HG02798 (cell line): ENCODE results near the gene EZH1.
A peak's percentile ranks its signal among the peaks of the same experiment; 100 is the strongest.

Source experiments
- ATAC-seq: cut with Tn5 transposase; IDR thresholded peaks from one replicate; pipeline ENCODE4 v1.9.1; 2021; ENCODE audit warnings: mild to moderate bottlenecking; ENCODE audit not compliant: unreplicated experiment, poor library complexity

EZH1 gene

DNA sequence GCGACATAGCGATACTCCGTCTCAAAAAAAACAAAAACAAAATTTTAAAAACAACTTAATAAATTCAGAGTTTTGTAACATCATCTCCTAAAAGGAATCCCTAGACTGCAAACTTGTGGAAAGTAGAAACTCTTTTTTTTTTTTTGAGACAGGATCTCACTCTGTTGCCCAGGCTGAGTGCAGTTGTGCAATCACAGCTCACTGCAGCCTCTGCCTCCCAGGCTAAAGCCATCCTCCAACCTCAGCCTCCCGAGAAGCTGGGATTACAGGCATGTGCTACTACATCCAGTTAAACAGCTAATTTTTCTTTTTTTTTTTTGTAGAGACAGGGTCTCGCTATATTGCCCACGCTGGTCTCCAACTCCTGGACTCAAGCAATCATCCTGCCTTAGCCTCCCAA is 19.7 kb downstream of the EZH1 start:
- ATAC-seq: no peak

DNA sequence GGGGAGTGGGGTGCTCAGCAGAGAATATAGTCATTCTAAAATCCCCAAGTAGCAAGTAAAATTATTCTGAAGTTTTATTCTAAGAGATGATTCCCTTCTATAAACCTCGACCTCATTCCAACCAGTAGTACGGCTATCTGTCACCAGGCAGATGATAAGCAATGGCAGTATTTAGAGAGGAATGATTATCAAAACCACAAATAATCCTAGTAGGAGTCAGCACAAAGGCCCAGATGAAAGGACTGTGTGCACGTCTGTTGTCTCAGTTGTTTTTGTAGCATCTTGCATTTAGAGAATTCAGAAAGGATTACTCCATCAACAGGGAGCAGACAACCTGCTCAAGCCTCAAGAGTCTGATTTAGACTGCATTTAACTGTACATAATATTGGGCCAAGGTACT is 21.2 kb downstream of the EZH1 start:
- no peak for ATAC-seq

GRCh38 chr17:42720996-42721583 is 23.8 kb downstream of the EZH1 start:
- ATAC-seq: no peak

DNA sequence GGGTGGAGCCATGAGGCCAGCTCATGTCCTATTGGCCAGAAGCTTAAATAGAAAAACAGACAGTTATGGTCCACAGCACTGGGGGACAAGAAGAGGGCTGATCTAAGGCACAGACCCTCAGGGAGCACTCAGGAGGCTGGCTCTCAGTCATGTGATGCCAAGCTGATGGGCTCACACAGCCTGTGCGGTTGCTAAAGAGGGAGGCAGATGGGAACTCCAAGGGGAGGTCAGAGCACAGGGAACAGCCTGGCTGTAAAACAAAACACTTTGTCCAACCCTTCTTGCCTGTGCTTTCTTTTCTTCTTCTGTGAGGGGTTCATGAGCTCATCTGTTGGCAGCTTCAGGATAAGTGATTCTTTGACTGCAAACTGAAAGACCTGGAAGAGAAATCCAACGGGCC is 35.3 kb downstream of the EZH1 start:
- no peak for ATAC-seq

DNA sequence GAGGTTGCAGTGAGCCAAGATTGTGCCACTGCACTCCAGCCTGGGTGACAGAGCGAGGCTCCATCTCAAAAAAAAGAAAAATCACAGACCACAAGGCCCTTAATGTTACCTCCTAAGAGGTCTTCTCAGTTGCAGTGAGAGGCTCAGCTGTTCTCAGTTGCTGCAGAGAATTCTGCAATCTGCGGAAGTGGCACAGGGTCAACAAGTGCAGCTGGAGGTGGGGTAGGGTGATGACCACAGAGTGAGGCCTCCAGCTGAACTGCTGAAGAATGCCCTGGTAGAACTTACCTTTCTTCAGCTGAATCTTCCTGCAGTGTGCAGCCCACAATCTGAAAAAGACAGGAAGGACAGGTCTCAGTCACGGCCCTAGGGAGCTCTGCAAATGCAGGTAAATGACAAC is 36.3 kb downstream of the EZH1 start:
- no peak for ATAC-seq

DNA sequence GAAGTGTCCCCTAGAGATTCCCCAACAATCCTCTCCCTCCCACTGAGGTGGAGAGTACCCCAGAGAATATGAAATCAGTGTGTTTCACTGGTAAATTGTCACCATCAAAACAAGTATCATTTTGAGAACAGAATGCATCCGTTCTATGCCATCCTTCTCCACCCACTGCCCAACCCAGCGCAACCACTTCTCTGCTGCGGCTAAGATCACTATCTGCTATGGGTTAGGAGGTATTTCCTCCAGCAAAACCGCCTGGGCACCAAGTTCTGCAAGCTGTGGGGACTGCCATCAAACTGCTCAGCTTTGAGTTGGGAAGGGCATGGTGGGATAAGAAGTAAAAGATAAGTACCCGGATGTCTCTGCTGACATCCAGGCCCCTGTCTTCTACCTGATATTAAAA is 38.1 kb downstream of the EZH1 start:
- ATAC-seq: no peak

GRCh38 chr17:42704837-42705494 is 39.9 kb downstream of the EZH1 start:
- peak; percentile 80 for ATAC-seq

DNA sequence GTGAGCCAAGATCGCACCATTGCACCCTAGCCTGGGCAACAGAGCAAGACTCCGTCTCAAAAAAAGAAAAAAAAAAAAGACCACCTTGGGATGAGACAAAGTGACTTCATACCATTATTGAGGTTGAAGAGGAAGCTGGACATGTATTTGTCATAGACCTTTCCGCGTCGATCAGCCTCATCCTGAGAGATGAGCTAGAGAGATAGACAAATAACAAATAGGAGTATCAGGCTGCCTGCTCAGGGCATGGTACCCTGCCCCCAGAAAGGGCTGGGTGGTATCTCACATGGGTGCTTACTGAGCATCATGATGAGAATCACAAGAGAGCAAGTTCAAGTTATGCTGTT is 40.4 kb downstream of the EZH1 start:
- peak; percentile 7 for ATAC-seq

DNA sequence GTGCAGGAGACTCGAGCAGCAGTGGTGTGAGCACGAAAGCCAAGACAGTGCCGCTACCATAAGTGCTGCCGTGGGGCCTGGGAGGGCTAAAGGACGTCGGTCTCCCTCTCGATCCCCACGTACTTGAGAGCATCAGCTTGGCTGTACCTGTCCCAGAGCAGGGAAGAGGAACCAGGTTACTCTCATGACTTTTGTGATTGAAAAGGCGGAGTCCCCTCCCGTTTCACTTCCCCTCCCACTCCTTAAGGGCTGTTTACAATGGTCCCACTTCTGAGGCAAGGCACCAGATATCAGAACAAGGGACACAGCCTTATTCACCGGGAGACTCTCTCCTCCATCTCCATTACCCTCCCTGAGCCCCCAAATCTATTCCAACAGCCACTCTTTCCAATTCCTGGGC is 42.4 kb downstream of the EZH1 start:
- no peak for ATAC-seq

DNA sequence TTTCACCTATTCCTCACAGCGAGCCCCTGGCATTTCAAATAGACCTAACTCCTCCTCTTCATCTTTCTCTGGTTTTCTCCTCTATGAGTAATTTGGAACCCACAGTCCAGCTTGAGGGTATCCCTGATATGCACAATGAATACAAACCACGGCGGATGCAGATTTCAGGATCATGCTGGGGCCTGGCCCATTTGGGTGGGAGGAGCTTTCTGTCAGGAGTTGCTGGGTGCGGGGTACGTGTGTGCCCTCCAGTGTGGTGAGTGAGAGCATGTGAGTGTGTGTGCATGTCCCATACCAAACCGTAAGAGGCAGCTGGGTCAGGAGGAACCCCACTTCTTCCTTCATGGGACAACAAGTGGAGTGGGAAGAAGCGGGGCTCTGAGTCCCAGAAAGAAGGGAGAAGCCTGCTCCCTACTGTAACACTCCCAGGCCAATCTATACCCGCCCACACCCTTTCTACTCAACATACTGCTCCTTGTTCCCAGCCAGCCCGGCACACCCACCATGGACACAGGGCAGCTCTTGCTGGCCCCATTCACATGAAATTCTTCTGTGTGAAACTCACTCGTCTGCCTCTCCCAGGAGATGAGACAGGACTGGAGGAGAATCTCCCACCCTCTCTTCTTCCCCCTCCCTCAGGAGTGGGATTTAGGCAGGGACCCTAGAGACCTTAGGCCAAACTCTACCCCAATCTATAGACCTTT is 44.1 kb downstream of the EZH1 start:
- ATAC-seq: no peak

DNA sequence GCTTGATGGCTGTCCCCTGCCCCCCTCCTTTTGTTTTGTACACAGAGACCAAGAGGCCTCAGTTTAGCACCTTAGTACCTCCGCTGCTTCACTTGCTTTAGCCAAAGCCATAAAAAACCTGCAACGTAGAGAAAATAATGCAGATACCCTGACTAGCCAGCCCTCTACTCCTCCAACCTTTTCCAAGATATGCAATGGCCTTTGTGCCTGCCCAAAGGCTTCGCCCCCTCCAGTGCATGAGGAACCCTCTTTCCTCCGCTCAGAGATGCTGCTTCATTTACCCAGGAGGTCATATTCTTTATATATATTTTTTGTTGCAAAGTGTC is 45.5 kb downstream of the EZH1 start:
- no peak for ATAC-seq

DNA sequence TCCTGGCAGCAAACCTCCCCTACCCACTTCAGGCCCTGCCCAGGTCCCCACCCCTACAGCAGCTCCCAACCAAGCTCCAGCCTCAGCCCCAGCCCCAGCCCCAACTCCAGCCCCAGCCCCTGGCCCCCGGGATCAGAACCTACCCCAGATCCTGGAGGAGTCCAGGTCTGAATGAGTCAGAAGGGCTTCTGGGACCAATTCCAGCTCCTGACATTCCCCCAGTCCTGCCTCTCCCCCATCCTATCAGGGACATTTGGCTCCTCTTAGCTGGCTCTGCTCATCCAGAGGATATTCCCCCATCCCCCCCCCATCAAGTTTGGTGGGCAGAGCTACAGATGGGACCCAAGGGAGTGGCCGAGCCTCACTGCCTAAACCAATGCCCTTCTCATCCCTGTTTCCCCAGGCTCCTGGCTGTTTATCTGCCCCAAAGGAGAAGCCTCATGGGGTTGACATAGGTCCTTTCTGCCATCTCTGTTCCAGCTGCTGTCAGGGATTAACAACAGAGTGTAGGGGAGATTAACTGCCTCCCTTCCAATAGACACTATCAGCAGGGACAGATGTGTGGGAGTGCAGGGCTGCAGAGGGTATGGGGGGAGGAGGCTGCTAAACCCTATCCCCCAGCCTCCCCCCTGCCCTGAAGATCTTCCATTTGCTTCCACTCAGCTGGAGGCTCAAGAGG is 46.0 kb downstream of the EZH1 start:
- ATAC-seq: no peak

GRCh38 chr17:42697108-42697811 is 47.6 kb downstream of the EZH1 start:
- no peak for ATAC-seq

DNA sequence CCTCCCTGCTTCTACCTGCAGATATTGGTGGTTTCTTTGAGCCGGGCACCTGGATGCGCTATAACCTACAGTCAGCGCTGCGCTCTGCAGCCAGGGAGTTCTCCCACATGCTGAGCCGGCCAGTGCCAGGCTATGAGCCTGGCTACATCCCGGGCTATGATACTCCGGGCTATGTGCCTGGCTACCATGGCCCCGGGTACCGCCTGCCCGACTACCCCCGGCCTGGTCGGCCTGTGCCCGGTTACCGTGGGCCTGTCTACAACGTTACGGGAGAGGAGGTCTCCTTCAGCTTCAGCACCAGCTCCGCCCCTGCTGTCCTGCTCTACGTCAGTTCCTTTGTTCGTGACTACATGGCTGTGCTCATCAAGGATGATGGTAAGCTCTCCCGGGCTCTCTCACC is 49.3 kb downstream of the EZH1 start:
- ATAC-seq: no peak

DNA sequence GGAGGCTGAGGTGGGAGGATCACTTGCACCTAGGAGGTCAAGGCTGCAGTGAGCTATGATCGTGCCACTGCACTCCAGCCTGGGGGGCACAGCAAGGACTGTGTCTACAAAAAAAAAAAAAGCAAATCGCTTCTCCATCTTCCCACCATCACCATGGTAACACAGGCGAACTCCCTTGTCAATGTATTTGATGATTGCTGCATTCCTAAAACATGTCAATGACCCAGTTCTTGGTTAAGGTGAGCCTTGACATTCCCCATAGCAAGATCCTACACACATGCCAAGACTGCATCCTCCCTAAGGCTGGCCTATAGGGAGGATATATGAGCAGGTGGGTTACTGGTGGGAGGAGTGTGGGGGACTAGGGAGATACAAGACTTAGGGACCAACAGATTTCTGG is 50.3 kb downstream of the EZH1 start:
- ATAC-seq: no peak

DNA sequence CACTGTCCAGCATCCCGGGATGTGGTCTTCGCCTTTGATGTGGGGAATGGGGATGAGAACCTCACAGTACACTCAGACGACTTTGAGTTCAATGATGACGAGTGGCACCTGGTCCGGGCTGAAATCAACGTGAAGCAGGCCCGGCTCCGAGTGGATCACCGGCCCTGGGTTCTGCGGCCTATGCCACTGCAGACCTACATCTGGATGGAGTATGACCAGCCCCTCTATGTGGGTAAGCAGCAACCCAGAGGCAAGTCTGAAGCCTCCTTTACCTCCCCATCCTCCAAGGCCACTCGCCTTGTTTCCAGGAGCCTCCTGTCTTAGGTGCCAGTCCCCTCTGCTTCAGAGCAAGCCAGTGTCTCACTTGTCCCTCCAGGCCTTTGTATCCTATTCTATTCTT is 52.4 kb downstream of the EZH1 start:
- no peak for ATAC-seq

DNA sequence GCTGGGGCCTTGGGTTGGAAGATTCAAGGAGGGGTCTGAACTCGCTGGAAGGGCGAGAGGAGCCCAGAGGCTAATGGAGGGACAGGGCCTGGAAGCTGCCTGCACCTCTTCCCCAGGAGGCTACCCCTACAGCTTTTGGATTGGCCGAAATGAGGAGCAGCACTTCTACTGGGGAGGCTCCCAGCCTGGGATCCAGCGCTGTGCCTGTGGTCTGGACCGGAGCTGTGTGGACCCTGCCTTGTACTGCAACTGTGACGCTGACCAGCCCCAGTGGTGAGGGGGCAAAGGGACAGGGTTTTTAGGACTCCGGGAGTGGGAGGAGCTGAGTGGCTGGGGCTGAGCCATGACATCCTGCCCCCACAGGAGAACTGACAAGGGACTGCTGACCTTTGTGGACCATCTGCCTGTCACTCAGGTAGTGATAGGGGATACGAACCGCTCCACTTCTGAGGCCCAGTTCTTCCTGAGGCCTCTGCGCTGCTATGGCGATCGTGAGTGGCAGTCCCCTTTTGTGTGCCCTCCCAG is 53.8 kb downstream of the EZH1 start:
- ATAC-seq: no peak

- no peak for ATAC-seq
These were observed 54.2 kb downstream of the EZH1 start for GRCh38 chr17:42690596-42690995.

DNA sequence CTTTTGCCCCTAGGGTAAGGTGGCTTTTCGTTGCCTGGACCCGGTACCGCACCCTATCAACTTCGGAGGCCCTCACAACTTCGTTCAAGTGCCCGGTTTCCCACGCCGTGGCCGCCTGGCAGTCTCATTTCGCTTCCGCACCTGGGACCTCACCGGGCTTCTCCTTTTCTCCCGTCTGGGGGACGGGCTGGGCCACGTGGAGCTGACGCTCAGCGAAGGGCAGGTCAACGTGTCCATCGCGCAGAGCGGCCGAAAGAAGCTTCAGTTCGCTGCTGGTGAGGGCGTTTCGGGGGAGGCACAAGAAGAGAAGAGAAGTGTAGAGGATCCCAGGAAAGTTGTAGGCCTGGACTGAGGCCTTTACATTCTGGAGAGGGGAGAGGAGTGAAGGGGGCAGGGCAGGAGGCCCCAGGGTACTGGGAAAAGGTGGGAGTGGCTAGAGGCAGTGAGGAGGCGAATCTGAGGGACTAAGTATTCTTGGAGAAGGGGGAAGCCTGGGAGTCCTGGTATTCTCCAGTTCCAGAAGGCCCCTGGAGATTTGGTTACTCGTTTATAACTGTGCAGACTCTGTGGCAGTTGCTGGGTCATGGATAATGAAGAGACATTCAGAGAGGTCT is 57.0 kb downstream of the EZH1 start:
- no peak for ATAC-seq

DNA sequence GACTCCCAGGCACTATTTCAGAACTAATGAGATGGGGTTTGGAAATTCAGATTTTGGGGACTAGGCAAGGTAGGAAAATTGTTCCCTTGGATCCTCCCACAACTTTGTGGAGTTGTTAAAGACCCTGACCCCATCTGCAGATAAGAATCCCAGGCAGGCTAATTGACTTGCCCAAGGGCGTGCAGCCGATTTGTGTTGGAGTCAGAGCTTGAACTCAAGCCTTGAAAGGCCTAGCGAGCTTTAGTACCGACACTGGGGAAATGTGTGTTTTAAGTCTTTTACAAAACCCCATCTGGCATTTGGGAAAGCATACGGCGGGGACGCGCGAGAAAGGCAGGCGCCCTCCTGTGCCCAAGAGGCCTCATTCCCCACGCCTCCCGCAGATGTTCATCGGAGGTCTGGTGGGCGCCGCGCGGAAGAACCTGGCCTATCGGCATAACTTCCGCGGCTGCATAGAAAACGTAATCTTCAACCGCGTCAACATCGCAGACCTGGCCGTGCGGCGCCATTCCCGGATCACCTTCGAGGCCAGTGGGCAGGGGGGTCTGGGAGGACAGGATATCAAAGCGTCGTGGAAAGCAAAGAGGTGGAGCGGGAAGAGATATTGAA is 58.2 kb downstream of the EZH1 start:
- no peak for ATAC-seq
